Ovary (tissue), 3 donors: ENCODE data around the gene CDK8.

ENCODE experiments used
- CTCF ChIP-seq, 3 donors: fragments of 450-650 bp in 2 of 3; fragments of 200-600 bp in 1 of 3; IDR thresholded peaks; one replicate each; pipeline versions ENCODE4 v1.5.1 to v1.8.0; 2016 to 2022; ENCODE audit warnings: antibody characterized with exemption in 3 of 3, mild to moderate bottlenecking in 1 of 3
- EP300 ChIP-seq: sonication (generic); formaldehyde crosslinking; IDR thresholded peaks from one replicate; pipeline ENCODE4 v1.6.1; 2017; ENCODE audit warnings: antibody characterized with exemption
- POLR2A ChIP-seq: fragments of 450-650 bp; IDR thresholded peaks from one replicate; pipeline ENCODE4 v1.6.1; 2017; ENCODE audit warnings: antibody characterized with exemption, mild to moderate bottlenecking, moderate library complexity
- donor health status: DM: no; HTN: no; CAD: no.

GRCh38 chr13:26382835-26383234 is 128.9 kb downstream of the CDK8 start:
- TF ChIP-seq CTCF (IDR thresholded peaks at IDR 0.05) (no peak), EP300 (no peak), POLR2A (no peak)
